SU-DHL-6 (cell line): ENCODE data around the gene KRT80.

ENCODE experiments used
- H2AFZ ChIP-seq: fragments of 200-600 bp; sonication (generic); 2 replicates; pipeline ENCODE4 v1.6.1; 2014; ENCODE audit warnings: low read depth, mild to moderate bottlenecking, moderate library complexity, mixed read lengths, antibody characterized with exemption, low read length; ENCODE audit not compliant: severe bottlenecking
- H3F3A ChIP-seq: fragments of 200-600 bp; shearing (Covaris generic); 2 replicates; pipeline ENCODE4 v1.6.0; 2016; ENCODE audit warnings: antibody characterized with exemption, mild to moderate bottlenecking; ENCODE audit not compliant: insufficient read depth
- H3K27ac ChIP-seq: fragments of 200-600 bp; sonication (generic); 2 replicates; pipeline ENCODE4 v1.5.1; 2016; ENCODE audit warnings: low read depth, mild to moderate bottlenecking, low read length, moderate library complexity, mixed read lengths
- H3K27me3 ChIP-seq: fragments of 200-600 bp; sonication (generic), shearing (Covaris generic); 2 replicates; pipeline ENCODE4 v1.6.0; 2014; ENCODE audit warnings: mild to moderate bottlenecking, low read length
- H3K36me3 ChIP-seq: fragments of 200-600 bp; sonication (generic); 2 replicates; pipeline ENCODE4 v1.6.1; 2014; ENCODE audit warnings: mild to moderate bottlenecking, low read length, mixed read lengths
- H3K4me2 ChIP-seq: fragments of 300-600, 200-600 bp; shearing (Covaris generic), sonication (generic); 2 replicates; pipeline ENCODE4 v1.6.0; 2014; ENCODE audit warnings: low read length, low read depth, mild to moderate bottlenecking; ENCODE audit not compliant: poor library complexity, severe bottlenecking
- H3K4me3 ChIP-seq: fragments of 200-600 bp; sonication (generic); 2 replicates; pipeline ENCODE4 v1.5.1; 2014; ENCODE audit warnings: antibody characterized with exemption, low read length, mild to moderate bottlenecking, mixed read lengths; ENCODE audit not compliant: insufficient read depth, poor library complexity, severe bottlenecking
- H3K79me2 ChIP-seq: fragments of 200-600 bp; sonication (generic); 2 replicates; pipeline ENCODE4 v1.6.1; 2014; ENCODE audit warnings: mild to moderate bottlenecking, low read length, moderate library complexity; ENCODE audit not compliant: insufficient read depth
- H3K9ac ChIP-seq: fragments of 200-600 bp; sonication (generic); 2 replicates; pipeline ENCODE4 v1.7.0; 2014; ENCODE audit warnings: mild to moderate bottlenecking, low read length
- H3K9me2 ChIP-seq: fragments of 200-600 bp; sonication (generic); replicated peaks from 2 replicates; pipeline ENCODE4 v1.6.1; 2014; ENCODE audit warnings: low read length; ENCODE audit not compliant: insufficient read depth
- H3K9me3 ChIP-seq: fragments of 200-600 bp; sonication (generic); 2 replicates; pipeline ENCODE4 v1.6.1; 2014; ENCODE audit warnings: low read length, mixed read lengths; ENCODE audit not compliant: insufficient read depth
- H4K20me1 ChIP-seq: fragments of 200-600 bp; sonication (generic); 2 replicates; pipeline ENCODE4 v1.6.1; 2014; ENCODE audit warnings: low read depth, mild to moderate bottlenecking, antibody characterized with exemption, low read length, moderate library complexity, mixed read lengths
- CTCF ChIP-seq: fragments of 200-600 bp; sonication (generic); IDR thresholded peaks from one replicate; pipeline ENCODE4 v1.5.1; 2017; ENCODE audit warnings: antibody characterized with exemption, mild to moderate bottlenecking, low read length, moderate library complexity; ENCODE audit not compliant: insufficient read depth, poor library complexity, severe bottlenecking
- EZH2phosphoT487 ChIP-seq: fragments of 200-600 bp; sonication (generic), shearing (Covaris generic); conservative IDR thresholded peaks from 2 replicates; pipeline ENCODE4 v1.6.1; 2018; ENCODE audit warnings: mild to moderate bottlenecking, antibody characterized with exemption, low read length, moderate library complexity, mixed read lengths

The KRT80 gene

GRCh38 chr12:52204931-52205505 lies 13.2 kb upstream of the KRT80 start:
- no peak overlapping the region for H2AFZ ChIP-seq

GRCh38 chr12:52204095-52204930 lies 12.5 kb upstream of the KRT80 start:
- H3K9ac ChIP-seq: no peak overlapping the region
- H3K4me2 ChIP-seq: no peak overlapping the region
- no peak for TF ChIP-seq EZH2phosphoT487
- TF ChIP-seq CTCF: no peak
- no peaks in the 10 kb centered on the region for H3K9me3 ChIP-seq
- H3K4me3 ChIP-seq: no peak overlapping the region
- no peak overlapping the region for H3K27ac ChIP-seq
- no peaks in the 10 kb centered on the region for H3K27me3 ChIP-seq
- no peaks in the 10 kb centered on the region for H3K36me3 ChIP-seq
- no peaks in the 10 kb centered on the region for H3K79me2 ChIP-seq
- no peaks in the 10 kb centered on the region for H4K20me1 ChIP-seq
- H2AFZ ChIP-seq: no peak overlapping the region
- H3F3A ChIP-seq: no peaks in the 10 kb centered on the region
- no peaks in the 10 kb centered on the region for H3K9me2 ChIP-seq

More at GRCh38 chr12:52204931-52205505, 13.2 kb upstream of the KRT80 start:
- Histone ChIP-seq H3K4me2 (no peak overlapping the region), H3K9me3 (no peaks in the 10 kb centered on the region), H3K36me3 (no peaks in the 10 kb centered on the region), H3K79me2 (no peaks in the 10 kb centered on the region), H3K27ac (no peak overlapping the region), H3K9ac (no peak overlapping the region), H3K4me3 (no peak overlapping the region), H3F3A (no peaks in the 10 kb centered on the region), H3K27me3 (no peaks in the 10 kb centered on the region), H4K20me1 (no peaks in the 10 kb centered on the region), H3K9me2 (no peaks in the 10 kb centered on the region)
- TF ChIP-seq CTCF: no peak
- no peak for TF ChIP-seq EZH2phosphoT487

GRCh38 chr12:52203079-52203921 lies 11.5 kb upstream of the KRT80 start:
- H3K27ac ChIP-seq: no peak overlapping the region
- H4K20me1 ChIP-seq: no peaks in the 10 kb centered on the region
- H3K4me3 ChIP-seq: no peak overlapping the region
- H3F3A ChIP-seq: no peaks in the 10 kb centered on the region
- H3K9ac ChIP-seq: no peak overlapping the region
- TF ChIP-seq EZH2phosphoT487 (no peak), CTCF (no peak)
- no peaks in the 10 kb centered on the region for H3K36me3 ChIP-seq
- no peak overlapping the region for H3K4me2 ChIP-seq
- H3K9me3 ChIP-seq: no peaks in the 10 kb centered on the region
- H3K79me2 ChIP-seq: no peaks in the 10 kb centered on the region
- H2AFZ ChIP-seq: no peak overlapping the region
- no peaks in the 10 kb centered on the region for H3K27me3 ChIP-seq
- no peaks in the 10 kb centered on the region for H3K9me2 ChIP-seq
